A673 (cell line): Measurements from ENCODE around the gene BHLHA15.

ENCODE experiments used
- CTCF ChIP-seq: fragments of 300-800, 200-600 bp; sonication (generic); conservative IDR thresholded peaks from 2 replicates; pipeline ENCODE4 v1.5.1; 2017; ENCODE audit warnings: low read depth, mild to moderate bottlenecking, antibody characterized with exemption, low read length, moderate library complexity, mixed read lengths
- EZH2 ChIP-seq: fragments of 200-600 bp; sonication (generic); IDR thresholded peaks from 2 replicates; pipeline ENCODE4 v1.6.1; 2017; ENCODE audit warnings: borderline replicate concordance, low read depth, mild to moderate bottlenecking, mixed read lengths, antibody characterized with exemption, low read length; ENCODE audit not compliant: poor library complexity, severe bottlenecking

GRCh38 chr7:98192781-98193457 lies 18.3 kb upstream of the BHLHA15 start:
- no peak for TF ChIP-seq CTCF
- TF ChIP-seq EZH2, result no peak
